ENCODE results near the gene TARDBP.

DNA sequence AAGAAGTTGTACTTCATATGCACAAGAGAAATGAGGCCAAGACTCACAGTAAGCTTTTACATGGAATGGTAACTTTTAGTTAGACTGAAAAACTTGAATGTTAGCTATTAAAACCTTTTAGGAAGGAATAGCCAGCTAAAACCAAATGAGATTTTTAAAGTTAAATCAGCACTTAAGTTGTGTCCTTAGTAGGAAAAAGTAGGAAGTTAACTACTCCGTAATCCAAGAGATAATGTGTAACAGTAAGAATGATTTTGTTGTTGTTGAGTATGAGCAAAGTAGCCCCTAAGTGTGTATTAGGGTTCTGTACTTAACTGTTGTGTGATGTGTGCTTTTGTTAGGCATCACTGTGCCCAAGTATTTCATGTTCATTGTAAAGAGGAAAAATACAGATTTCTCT, 13.2 kb downstream of the TARDBP start:
- TF ChIP-seq, protein P1, sequence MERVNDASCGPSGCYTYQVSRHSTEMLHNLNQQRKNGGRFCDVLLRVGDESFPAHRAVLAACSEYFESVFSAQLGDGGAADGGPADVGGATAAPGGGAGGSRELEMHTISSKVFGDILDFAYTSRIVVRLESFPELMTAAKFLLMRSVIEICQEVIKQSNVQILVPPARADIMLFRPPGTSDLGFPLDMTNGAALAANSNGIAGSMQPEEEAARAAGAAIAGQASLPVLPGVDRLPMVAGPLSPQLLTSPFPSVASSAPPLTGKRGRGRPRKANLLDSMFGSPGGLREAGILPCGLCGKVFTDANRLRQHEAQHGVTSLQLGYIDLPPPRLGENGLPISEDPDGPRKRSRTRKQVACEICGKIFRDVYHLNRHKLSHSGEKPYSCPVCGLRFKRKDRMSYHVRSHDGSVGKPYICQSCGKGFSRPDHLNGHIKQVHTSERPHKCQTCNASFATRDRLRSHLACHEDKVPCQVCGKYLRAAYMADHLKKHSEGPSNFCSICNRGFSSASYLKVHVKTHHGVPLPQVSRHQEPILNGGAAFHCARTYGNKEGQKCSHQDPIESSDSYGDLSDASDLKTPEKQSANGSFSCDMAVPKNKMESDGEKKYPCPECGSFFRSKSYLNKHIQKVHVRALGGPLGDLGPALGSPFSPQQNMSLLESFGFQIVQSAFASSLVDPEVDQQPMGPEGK (CRISPR knock-in tag; IDR thresholded peaks at IDR 0.05; ENCODE audit: borderline replicate concordance), result no peak
- TF ChIP-seq SNAI2 (CRISPR knock-in tag; IDR thresholded peaks at IDR 0.05) (no peak), OSR1 (CRISPR knock-in tag; IDR thresholded peaks at IDR 0.05) (no peak), BACH2 (CRISPR knock-in tag; IDR thresholded peaks at IDR 0.05; ENCODE audit: borderline replicate concordance) (no peak), ISL1 (CRISPR knock-in tag; IDR thresholded peaks at IDR 0.05) (no peak), ARNTL (CRISPR knock-in tag; IDR thresholded peaks at IDR 0.05; ENCODE audit: borderline replicate concordance, low read depth) (no peak)
- TF ChIP-seq, protein P2, sequence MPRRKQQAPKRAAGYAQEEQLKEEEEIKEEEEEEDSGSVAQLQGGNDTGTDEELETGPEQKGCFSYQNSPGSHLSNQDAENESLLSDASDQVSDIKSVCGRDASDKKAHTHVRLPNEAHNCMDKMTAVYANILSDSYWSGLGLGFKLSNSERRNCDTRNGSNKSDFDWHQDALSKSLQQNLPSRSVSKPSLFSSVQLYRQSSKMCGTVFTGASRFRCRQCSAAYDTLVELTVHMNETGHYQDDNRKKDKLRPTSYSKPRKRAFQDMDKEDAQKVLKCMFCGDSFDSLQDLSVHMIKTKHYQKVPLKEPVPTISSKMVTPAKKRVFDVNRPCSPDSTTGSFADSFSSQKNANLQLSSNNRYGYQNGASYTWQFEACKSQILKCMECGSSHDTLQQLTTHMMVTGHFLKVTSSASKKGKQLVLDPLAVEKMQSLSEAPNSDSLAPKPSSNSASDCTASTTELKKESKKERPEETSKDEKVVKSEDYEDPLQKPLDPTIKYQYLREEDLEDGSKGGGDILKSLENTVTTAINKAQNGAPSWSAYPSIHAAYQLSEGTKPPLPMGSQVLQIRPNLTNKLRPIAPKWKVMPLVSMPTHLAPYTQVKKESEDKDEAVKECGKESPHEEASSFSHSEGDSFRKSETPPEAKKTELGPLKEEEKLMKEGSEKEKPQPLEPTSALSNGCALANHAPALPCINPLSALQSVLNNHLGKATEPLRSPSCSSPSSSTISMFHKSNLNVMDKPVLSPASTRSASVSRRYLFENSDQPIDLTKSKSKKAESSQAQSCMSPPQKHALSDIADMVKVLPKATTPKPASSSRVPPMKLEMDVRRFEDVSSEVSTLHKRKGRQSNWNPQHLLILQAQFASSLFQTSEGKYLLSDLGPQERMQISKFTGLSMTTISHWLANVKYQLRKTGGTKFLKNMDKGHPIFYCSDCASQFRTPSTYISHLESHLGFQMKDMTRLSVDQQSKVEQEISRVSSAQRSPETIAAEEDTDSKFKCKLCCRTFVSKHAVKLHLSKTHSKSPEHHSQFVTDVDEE (CRISPR knock-in tag; IDR thresholded peaks at IDR 0.05), result no peak
